K562 (cell line): Measurements from ENCODE around the gene ATP6V0D1. TPM values are rescaled to one million over a fixed set of nuclear protein-coding genes. Genes with fewer than 3 reads are reported as not detected.

Experiments
- BHLHE40 ChIP-seq: IDR thresholded peaks from 2 replicates; pipeline ENCODE4 v1.6.1; 2011; ENCODE audit warnings: low read length, improper control_type of control experiment
- C11orf30 ChIP-seq: fragments of 450-650 bp; IDR thresholded peaks from 2 replicates; pipeline ENCODE4 v1.6.1; 2016; ENCODE audit warnings: low read depth, mild to moderate bottlenecking
- CHD1 ChIP-seq: fragments of 200-600 bp; sonication (generic); IDR thresholded peaks from one replicate; pipeline ENCODE4 v1.6.1; 2012; ENCODE audit warnings: mild to moderate bottlenecking, moderate library complexity, low read length, inconsistent platforms
- CREB1 ChIP-seq, 2 experiments: sonication (generic) in 1 of 2; formaldehyde crosslinking in 1 of 2; IDR thresholded peaks; 2 replicates each; pipeline versions ENCODE4 v1.6.1 to v1.8.0; 2012 to 2022; ENCODE audit warnings: inconsistent platforms in 1 of 2, mild to moderate bottlenecking in 1 of 2, missing genetic modification reagents in 1 of 2, moderate library complexity in 1 of 2
- DIDO1 ChIP-seq: fragments of 450-650 bp; IDR thresholded peaks from 2 replicates; pipeline ENCODE4 v1.6.1; 2016; ENCODE audit warnings: low read depth, missing biosample characterization, missing genetic modification characterization
- E2F3 ChIP-seq: fragments of 250-450 bp; sonication (Bioruptor Pico); IDR thresholded peaks from 2 replicates; pipeline ENCODE4 v1.4.0; 2020; ENCODE audit warnings: mild to moderate bottlenecking
- EGR1 ChIP-seq: fragments of 450-650 bp; conservative IDR thresholded peaks from 2 replicates; pipeline ENCODE4 v1.6.1; 2017; ENCODE audit warnings: mild to moderate bottlenecking
- ETV6 ChIP-seq, 3 experiments: fragments of 150-350 bp in 1 of 3; sonication (generic) in 1 of 3; formaldehyde crosslinking in 1 of 3; IDR thresholded peaks; 2 replicates each; pipeline versions ENCODE4 v1.6.1 to v1.8.0; 2014 to 2022; ENCODE audit warnings: borderline replicate concordance in 2 of 3, low read depth in 2 of 3, antibody characterized with exemption in 1 of 3, low read length in 1 of 3, mild to moderate bottlenecking in 1 of 3, missing genetic modification reagents in 1 of 3
- GABPA ChIP-seq: fragments of 200-800 bp; sonication (Bioruptor generic); conservative IDR thresholded peaks from 2 replicates; pipeline ENCODE4 v1.6.1; 2016; ENCODE audit warnings: low read depth, missing genetic modification characterization, missing compliant biosample characterization
- JUN ChIP-seq, 2 experiments: sonication (generic) in 1 of 2; formaldehyde crosslinking in 1 of 2; IDR thresholded peaks; 2 replicates each; pipeline versions ENCODE4 v1.6.1 to v1.8.0; 2012 to 2022; ENCODE audit warnings: borderline replicate concordance in 2 of 2, mild to moderate bottlenecking in 2 of 2, improper control_type of control experiment in 1 of 2, low read depth in 1 of 2, low read length in 1 of 2, missing genetic modification reagents in 1 of 2
- KLF13 ChIP-seq: fragments of 450-650 bp; IDR thresholded peaks from 2 replicates; pipeline ENCODE4 v1.6.1; 2016; ENCODE audit warnings: missing genetic modification characterization, low read depth, mild to moderate bottlenecking, missing compliant biosample characterization, moderate library complexity, borderline replicate concordance
- MAZ ChIP-seq, 2 experiments: fragments of 450-650 bp in 1 of 2; sonication (generic) in 1 of 2; formaldehyde crosslinking; IDR thresholded peaks in 1 of 2; conservative IDR thresholded peaks in 1 of 2; 2 replicates each; pipeline versions ENCODE4 v1.4.0 to v1.5.0; 2020; ENCODE audit warnings: mild to moderate bottlenecking in 1 of 2, missing genetic modification reagents in 1 of 2
- MEF2D ChIP-seq: conservative IDR thresholded peaks from 2 replicates; pipeline ENCODE4 v1.6.1; 2016; ENCODE audit warnings: low read depth, missing genetic modification characterization, missing compliant biosample characterization
- MXI1 ChIP-seq: IDR thresholded peaks from 2 replicates; pipeline ENCODE4 v1.6.1; 2011; ENCODE audit warnings: low read depth, mild to moderate bottlenecking, improper control_type of control experiment, low read length
- NR1H2 ChIP-seq: sonication (generic); formaldehyde crosslinking; IDR thresholded peaks from 2 replicates; pipeline ENCODE4 v1.4.0; 2020; ENCODE audit warnings: mild to moderate bottlenecking, missing genetic modification reagents
- RBM17 ChIP-seq: fragments of 200-400 bp; formaldehyde crosslinking; IDR thresholded peaks from 2 replicates; pipeline ENCODE4 v1.6.1; 2017; ENCODE audit warnings: low read depth, mild to moderate bottlenecking, low read length, borderline replicate concordance
- SP1 ChIP-seq: sonication (generic); formaldehyde crosslinking; IDR thresholded peaks from 2 replicates; pipeline ENCODE4 v1.8.1; 2022; ENCODE audit warnings: mild to moderate bottlenecking, missing genetic modification reagents
- YY1 ChIP-seq, 3 experiments: IDR thresholded peaks; 2 replicates each; pipeline ENCODE4 v1.6.1; 2011; ENCODE audit warnings: low read length in 2 of 3, mild to moderate bottlenecking in 2 of 3, moderate library complexity in 2 of 3, borderline replicate concordance in 1 of 3, control low read depth in 1 of 3, low read depth in 1 of 3; ENCODE audit not compliant: insufficient read depth in 3 of 3, insufficient replicate concordance in 2 of 3, control insufficient read depth in 1 of 3, insufficient read length in 1 of 3; ENCODE audit errors: extremely low read depth in 1 of 3
- polyA plus RNA-seq, 8 experiments: library from polyadenylated mRNA; depleted of rRNA in 4 of 8; stranded (reverse) in 5 of 8; unstranded in 3 of 8; fragments of >200 nt; fragmentation: Nextera tagmentation in 2 of 8; fragmentation: Illumina TruSeq in 1 of 8; extraction: Ambion mirVana in 2 of 8; extraction: Trizol in 1 of 8; gene quantifications; 2 replicates each; pipeline versions ENCODE4 v1.2.1 to v1.2.3, GENCODE V29; 2011 to 2014; ENCODE audit warnings: inconsistent platforms in 1 of 8, missing spikeins in 1 of 8
- total RNA-seq, 7 experiments: library from RNA; depleted of rRNA in 6 of 7; stranded (reverse); fragments of >200 nt in 6 of 7; fragmentation: Illumina TruSeq in 2 of 7; extraction: Trizol in 2 of 7; gene quantifications; 2 replicates each; pipeline versions ENCODE4 v1.2.1 to v1.2.3, GENCODE V29; 2011 to 2021; ENCODE audit warnings: low replicate concordance in 1 of 7
- TF ChIP-seq, protein P1 (sequence below): sonication (generic); formaldehyde crosslinking; IDR thresholded peaks from 2 replicates; pipeline ENCODE4 v1.9.0; 2022; ENCODE audit warnings: mild to moderate bottlenecking, missing genetic modification reagents
- TF ChIP-seq, protein P2 (sequence below): fragments of 450-650 bp; formaldehyde crosslinking; IDR thresholded peaks from 2 replicates; pipeline ENCODE4 v1.4.0; 2022; ENCODE audit warnings: missing genetic modification characterization
- TF ChIP-seq, protein P3 (sequence below): fragments of 450-650 bp; IDR thresholded peaks from 2 replicates; pipeline ENCODE4 v1.6.1; 2016; ENCODE audit warnings: antibody characterized with exemption

ATP6V0D1 gene
- total and polyA plus RNA-seq, 9 of the 15 experiments (the other 6 are each of a cell fraction or from before 2014, with no cell fraction given), result 23.2 to 69.7 (median 45.6) TPM

DNA sequence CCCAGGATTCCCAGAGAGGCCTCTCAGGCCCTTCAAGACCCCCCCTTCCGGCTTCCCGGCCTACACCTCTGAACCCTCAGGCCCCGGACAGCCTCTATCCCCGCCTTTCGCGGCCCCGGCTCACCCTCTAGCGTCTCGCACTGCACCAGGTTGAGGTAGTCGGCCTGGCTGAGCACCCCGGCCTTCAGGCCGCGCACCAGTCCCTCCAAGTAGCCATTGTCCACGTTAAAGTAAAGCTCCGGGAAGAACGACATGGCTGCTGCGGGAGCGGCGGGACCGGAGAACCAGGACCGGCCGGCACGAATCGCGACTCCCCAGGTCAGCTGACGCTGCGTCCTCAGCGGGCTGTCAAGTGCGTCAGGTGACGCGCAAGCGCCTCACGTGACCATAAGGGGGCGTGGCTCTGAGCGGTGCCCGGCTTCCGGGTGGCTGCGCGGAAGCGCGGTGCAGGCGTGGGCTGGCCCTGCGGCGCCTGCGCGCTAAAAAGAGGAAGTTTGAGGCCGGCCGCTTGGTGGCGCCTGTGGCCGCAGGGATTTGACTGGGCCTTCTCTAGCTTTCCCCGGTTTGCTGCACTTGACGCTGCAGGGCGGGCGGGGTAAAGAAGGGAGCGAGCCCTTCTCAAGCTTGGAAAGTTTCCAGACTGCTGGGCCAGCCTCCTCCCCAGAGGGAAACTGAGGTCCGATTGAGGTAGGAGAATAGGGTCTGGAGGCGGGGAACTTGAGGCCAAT is at the start of gene ATP6V0D1 (continued):
- TF ChIP-seq MAZ (CRISPR knock-in tag; conservative IDR thresholded peaks at IDR 0.05 in 1 of 2, IDR thresholded peaks at IDR 0.05 in 1 of 2) (peak; percentile 89 to 98), CHD1 (no peak), E2F3 (CRISPR knock-in tag) (peak; percentile 35; the same call in 1 of the 2 replicates), DIDO1 (tag) (0 out of 2 replicates have a peak, but pooled peaks have one; percentile 32), ETV6 (IDR thresholded peaks at IDR 0.05; ENCODE audit: borderline replicate concordance in 1 of 2, low read depth in 2 of 2, low read length in 1 of 2) (peak in 1 of 2 experiments; percentile 53; a peak in 1 of 4 replicates), ETV6 (CRISPR knock-in tag; IDR thresholded peaks at IDR 0.05; ENCODE audit: borderline replicate concordance) (no peak; the same call in 1 of the 2 replicates), SP1 (CRISPR knock-in tag) (peak; percentile 99), CREB1 (IDR thresholded peaks at IDR 0.05) (peak; percentile 80), CREB1 (CRISPR knock-in tag; IDR thresholded peaks at IDR 0.05) (peak; percentile 86), MXI1 (peak; percentile 58; the same call in 1 of the 2 replicates), KLF13 (tag) (peak; percentile 96), EGR1 (peak; percentile 90), MEF2D (tag) (no peak), GABPA (tag) (peak; percentile 87), YY1 (IDR thresholded peaks at IDR 0.05; ENCODE audit: borderline replicate concordance in 1 of 3, control insufficient read depth in 1 of 3, extremely low read depth in 1 of 3, insufficient read depth in 3 of 3, insufficient read length in 1 of 3, insufficient replicate concordance in 2 of 3, low read depth in 1 of 3, low read length in 2 of 3) (peak in 2 of 3 experiments; percentile 42 to 61), JUN (IDR thresholded peaks at IDR 0.05; ENCODE audit: borderline replicate concordance, low read depth, low read length) (peak; percentile 84; the same call in 1 of the 2 replicates), JUN (CRISPR knock-in tag; IDR thresholded peaks at IDR 0.05; ENCODE audit: borderline replicate concordance) (0 out of 2 replicates have a peak, but pooled peaks have one; percentile 41), RBM17 (no peak), BHLHE40 (peak; percentile 97), NR1H2 (CRISPR knock-in tag) (0 out of 2 replicates have a peak, but pooled peaks have one; percentile 19), C11orf30 (peak; percentile 99)
- TF ChIP-seq, protein P1, sequence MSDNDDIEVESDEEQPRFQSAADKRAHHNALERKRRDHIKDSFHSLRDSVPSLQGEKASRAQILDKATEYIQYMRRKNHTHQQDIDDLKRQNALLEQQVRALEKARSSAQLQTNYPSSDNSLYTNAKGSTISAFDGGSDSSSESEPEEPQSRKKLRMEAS (CRISPR knock-in tag), result peak; percentile 96
- TF ChIP-seq, protein P2, sequence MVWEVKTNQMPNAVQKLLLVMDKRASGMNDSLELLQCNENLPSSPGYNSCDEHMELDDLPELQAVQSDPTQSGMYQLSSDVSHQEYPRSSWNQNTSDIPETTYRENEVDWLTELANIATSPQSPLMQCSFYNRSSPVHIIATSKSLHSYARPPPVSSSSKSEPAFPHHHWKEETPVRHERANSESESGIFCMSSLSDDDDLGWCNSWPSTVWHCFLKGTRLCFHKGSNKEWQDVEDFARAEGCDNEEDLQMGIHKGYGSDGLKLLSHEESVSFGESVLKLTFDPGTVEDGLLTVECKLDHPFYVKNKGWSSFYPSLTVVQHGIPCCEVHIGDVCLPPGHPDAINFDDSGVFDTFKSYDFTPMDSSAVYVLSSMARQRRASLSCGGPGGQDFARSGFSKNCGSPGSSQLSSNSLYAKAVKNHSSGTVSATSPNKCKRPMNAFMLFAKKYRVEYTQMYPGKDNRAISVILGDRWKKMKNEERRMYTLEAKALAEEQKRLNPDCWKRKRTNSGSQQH (CRISPR knock-in tag), result peak; percentile 64; the same call in 1 of the 2 replicates
- TF ChIP-seq, protein P3, sequence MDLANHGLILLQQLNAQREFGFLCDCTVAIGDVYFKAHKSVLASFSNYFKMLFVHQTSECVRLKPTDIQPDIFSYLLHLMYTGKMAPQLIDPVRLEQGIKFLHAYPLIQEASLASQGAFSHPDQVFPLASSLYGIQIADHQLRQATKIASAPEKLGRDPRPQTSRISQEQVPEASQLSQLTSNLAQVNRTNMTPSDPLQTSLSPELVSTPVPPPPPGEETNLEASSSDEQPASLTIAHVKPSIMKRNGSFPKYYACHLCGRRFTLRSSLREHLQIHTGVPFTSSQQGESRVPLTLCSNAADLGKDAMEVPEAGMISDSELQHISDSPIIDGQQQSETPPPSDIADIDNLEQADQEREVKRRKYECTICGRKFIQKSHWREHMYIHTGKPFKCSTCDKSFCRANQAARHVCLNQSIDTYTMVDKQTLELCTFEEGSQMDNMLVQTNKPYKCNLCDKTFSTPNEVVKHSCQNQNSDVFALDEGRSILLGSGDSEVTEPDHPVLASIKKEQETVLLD, result peak; percentile 62; the same call in 1 of the 2 replicates
